Stimulated activated CD8-positive, alpha-beta memory T cell treated with anti-CD3 and anti-CD28 coated beads, Interleukin-12 subunit alpha, Interleukin-12 subunit beta, amount 100 ng/mL, for 4 hours (primary cell): Measurements from ENCODE around the gene TTLL9.
"Not testable (repeated sequence)": the region's sequence is repeated elsewhere in the genome, so short reads cannot be mapped to it uniquely, and the experiment has no call there.

ENCODE experiments used
- DNase-seq: peaks from one replicate; pipeline ENCODE4 v3.0.0-alpha.2; 2020; ENCODE audit warnings: low read depth

TTLL9 gene

DNA sequence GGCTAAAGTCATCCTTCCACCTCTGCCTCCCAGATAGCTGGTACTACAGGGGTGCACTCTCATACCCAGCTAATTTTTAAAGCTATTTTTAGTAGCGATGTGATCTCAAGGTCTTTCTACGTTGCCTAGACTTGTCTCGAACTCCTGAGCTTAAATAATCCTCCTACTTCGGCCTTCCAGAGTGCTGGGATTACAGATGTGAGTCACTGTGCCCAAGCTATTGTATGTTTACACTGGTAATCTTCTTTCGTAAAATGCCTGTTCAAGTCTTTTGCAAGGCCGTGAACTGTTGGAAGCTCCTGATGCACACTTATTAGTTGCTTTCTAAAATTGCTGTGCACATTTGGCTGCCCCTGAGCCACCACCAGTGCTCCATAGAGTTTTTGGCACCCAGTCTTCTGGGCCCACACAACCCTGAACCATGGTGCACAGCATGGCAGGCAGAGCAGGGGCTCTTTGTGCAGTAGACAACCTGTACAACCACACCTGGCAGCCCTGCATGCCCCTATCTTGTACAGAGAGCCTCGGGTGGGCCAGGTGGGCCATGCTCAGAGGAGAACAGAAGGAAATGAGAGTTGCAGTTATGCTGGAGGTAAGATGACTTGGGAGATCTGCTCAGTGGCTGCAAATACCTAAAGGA is 48.2 kb downstream of the TTLL9 start:
- DNase-seq = no peak

DNA sequence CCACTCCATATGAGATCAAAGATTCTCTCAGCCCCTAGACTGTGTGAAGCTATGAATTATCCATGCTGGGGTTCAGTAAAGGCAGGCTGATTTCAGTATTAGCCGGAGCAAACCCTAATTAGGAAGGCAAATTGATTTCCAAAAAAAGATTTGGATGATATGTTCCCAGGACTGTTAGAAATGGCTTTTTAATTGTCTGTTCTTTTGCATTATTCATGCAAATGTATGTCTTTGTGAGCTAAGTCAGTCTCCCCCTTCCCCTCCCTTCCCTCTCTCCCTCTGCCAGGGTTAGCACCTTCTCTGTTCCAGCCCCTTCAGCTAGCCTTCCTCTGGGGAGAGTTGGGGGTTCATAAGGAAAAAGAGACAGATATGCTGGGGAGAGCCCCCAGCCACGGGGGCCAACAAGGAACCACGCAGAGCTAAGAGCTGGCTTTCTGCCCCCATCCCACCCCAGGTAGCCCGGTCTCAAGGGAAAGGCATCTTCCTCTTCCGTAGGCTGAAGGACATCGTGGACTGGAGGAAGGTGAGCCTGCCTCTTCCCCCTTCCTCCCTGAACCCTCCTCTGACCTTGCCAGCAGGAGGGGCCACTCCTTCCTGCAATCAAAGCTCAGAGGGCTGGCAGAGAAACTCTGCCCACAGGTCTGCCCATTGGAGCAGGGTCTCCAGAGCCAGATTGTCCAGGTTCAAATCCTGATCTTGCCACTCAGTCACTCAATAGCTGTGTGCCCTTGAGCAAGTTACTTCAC is 49.1 kb downstream of the TTLL9 start:
- DNase-seq = no peak

DNA sequence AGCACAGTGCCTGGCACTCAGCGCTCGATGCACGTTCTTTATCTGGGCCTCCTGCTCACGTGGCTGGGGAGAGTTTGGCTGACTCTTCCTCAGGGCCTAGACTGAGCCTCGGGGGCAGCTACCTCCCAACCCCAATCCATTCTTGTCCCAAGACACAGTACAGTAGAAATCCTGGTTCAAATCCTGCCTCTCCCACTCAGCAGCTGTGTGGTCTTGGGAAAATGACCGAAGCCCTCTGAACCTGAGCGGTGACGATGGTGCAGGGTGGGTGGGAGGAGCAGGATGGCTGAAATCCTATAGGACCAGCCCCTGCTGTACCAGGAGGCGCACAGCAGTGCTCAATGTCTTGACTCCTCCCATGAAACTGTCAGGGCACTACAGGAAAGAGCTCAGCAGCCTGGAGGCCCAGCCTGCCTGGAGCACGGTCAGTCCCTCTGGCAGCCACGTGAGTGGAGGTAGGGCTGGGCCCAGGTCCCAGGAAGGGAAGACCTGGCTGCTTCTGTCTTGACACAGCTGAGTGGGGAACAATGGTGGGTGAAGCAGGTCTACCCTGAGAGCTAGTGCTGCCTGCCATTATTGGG is 49.9 kb downstream of the TTLL9 start:
- DNase-seq = no peak

DNA sequence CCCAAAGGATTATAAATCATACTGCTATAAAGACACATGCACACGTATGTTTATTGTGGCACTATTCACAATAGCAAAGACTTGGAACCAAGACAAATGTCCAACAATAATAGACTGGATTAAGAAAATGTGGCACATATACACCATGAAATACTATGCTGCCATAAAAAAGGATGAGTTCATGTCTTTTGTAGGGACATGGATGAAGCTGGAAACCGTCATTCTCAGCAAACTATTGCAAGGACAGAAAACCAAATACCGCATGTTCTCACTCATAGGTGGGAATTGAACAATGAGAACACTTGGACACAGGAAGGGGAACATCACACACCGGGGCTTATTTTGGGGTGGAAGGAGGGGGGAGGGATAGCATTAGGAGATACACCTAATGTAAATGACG is 51.0 kb downstream of the TTLL9 start:
- not testable (repeated sequence) for DNase-seq

- no peak for DNase-seq
These were observed 51.7 kb downstream of the TTLL9 start for GRCh38 chr20:31922181-31922580.

DNA sequence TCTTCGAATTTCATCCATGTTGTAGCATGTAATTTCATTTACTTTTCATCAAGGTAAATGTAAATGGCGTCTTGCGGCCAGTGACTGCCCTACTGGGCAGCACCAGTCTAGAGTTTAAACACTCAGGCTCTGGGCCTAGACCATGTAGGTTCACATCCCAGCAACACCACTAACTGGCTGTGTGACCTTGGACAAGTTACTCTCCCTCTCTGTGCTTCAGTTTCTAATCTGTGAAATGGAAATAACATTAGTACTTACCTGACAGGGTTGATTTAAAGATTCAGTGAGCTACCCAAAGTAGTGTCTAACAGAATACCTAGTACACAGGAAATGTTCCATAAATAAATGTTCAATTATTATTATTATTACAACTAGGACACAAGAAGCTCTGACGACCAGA is 52.2 kb downstream of the TTLL9 start:
- DNase-seq = no peak

GRCh38 chr20:31923388-31924331 is 53.2 kb downstream of the TTLL9 start:
- no peak for DNase-seq

- DNase-seq = no peak
These were observed 54.1 kb downstream of the TTLL9 start for GRCh38 chr20:31924561-31924960.

GRCh38 chr20:31925631-31926030 is 55.2 kb downstream of the TTLL9 start:
- DNase-seq = no peak

- no peak for DNase-seq
These were observed 56.1 kb downstream of the TTLL9 start for GRCh38 chr20:31926493-31926892.

DNA sequence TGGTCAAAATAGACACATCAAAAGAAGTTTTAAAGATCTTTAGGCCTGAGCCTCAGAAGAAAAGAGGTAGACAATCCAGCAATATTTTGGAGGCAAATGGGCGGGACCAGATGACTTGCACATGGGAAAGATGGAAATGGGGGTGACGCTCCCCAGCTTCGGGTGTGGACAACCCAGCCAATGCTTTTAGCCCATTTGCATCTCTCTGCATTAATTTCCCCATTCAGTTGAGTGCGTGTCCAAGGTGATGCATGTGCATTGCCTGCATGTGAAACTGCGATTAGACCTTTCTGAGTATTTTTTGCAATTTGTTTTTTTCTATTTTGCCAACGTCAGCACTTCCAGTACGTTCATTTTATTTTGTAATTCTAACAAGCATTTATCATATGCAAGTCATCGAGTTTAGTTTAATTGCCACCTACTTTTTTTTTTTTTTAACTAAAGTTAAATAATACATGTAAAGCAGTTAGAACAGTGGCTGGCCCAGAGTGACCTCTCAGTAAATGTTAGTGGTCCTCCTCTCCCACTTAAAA is 57.3 kb downstream of the TTLL9 start:
- no peak for DNase-seq

GRCh38 chr20:31929631-31930030 is 59.2 kb downstream of the TTLL9 start:
- not testable (repeated sequence) for DNase-seq

DNA sequence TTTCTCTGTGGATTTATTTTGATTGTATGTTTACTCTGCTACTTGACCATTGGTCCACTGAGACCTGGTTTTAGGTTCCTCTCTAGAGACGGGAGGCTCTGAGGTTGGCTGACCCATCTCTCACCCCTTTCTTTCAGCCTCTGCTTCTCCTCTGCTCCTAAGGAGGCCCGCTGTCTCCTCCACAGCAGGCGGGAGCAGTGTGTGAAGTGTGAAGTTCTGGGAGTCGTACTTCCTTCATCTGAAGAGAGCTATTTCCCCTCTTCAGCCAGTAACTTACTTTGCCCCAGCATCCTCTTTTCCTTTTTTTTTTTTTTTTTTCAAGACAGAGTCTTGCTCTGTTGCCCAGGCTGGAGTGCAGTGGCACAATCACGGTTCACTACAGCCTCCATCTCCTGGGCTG is 60.3 kb downstream of the TTLL9 start:
- DNase-seq = no peak

GRCh38 chr20:31933698-31934097 is 63.3 kb downstream of the TTLL9 start:
- no peak for DNase-seq

GRCh38 chr20:31934491-31934890 is 64.1 kb downstream of the TTLL9 start:
- no peak for DNase-seq

- DNase-seq = no peak
These were observed 64.7 kb downstream of the TTLL9 start for GRCh38 chr20:31934968-31935764.

GRCh38 chr20:31936420-31936819 is 66.0 kb downstream of the TTLL9 start:
- no peak for DNase-seq

GRCh38 chr20:31937820-31938219 is 67.4 kb downstream of the TTLL9 start:
- DNase-seq = no peak

DNA sequence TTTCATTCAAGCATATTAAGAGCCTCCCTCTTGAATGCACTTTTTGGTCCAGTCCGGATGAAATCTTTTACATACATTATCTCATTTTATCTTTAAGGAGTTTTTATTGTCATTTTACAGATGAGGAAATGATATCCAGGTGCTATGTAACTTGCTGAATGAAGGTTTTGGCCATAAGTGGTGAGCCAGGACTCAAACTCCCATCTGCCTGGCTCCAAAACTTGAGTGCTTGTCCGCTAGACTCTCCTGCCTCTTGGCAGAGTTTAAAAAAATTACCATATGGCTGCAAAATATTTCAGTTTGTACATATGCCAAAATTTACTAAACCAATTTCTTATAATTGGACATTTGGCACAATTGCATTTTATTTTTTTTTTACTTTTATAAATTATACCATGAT is 69.2 kb downstream of the TTLL9 start:
- no peak for DNase-seq

DNA sequence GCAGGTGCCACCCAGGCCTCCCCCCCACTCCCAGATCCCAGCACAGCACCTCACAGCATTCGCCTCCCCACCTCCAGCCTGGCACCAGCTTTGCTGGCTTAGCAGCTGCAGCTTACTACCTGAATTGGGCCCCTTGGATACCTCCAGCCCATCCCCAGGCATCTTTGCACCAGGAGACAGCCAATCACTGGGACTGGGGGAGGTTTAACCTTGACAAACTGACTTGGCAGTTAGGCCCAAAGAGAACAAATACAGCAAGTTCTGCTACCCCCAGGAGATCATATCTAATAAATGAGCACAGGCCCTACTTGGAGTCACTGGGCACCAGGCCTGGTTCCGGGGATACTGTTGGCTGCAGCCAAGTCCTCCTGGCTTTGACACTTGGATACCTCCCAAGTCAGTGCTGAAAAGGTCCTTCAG is 72.6 kb downstream of the TTLL9 start:
- DNase-seq = no peak

GRCh38 chr20:31945319-31945718 is 74.9 kb downstream of the TTLL9 start:
- DNase-seq = no peak
